Skeletal muscle tissue (tissue), 4 donors: Measurements from ENCODE around the gene NASP. TPM values are rescaled to one million over a fixed set of nuclear protein-coding genes. Genes with fewer than 3 reads are reported as not detected.

Experiments
- H3K27ac ChIP-seq: one replicate; pipeline ENCODE4 v1.7.0; 2013; ENCODE audit warnings: mild to moderate bottlenecking, low read depth, low read length, inconsistent platforms
- H3K27me3 ChIP-seq, 3 donors: one replicate each; pipeline ENCODE4 v1.7.0; 2013; ENCODE audit warnings: low read length in 3 of 3; ENCODE audit not compliant: control insufficient read depth in 3 of 3, insufficient read depth in 3 of 3
- H3K36me3 ChIP-seq, 3 donors: one replicate each; pipeline ENCODE4 v1.7.0; 2013; ENCODE audit warnings: low read length in 3 of 3; ENCODE audit not compliant: control insufficient read depth in 3 of 3, insufficient read depth in 3 of 3
- H3K4me1 ChIP-seq, 3 donors: one replicate each; pipeline ENCODE4 v1.7.0; 2013; ENCODE audit warnings: low read length in 3 of 3, mild to moderate bottlenecking in 3 of 3; ENCODE audit not compliant: control insufficient read depth in 3 of 3, insufficient read depth in 3 of 3
- H3K4me3 ChIP-seq, 3 donors: one replicate each; pipeline ENCODE4 v1.7.0; 2013; ENCODE audit warnings: low read length in 3 of 3
- H3K9ac ChIP-seq, 3 donors: one replicate each; pipeline ENCODE4 v1.7.0; 2013; ENCODE audit warnings: low read length in 3 of 3, mild to moderate bottlenecking in 3 of 3, moderate library complexity in 2 of 3, low read depth in 1 of 3
- H3K9me3 ChIP-seq, 3 donors: one replicate each; pipeline ENCODE4 v1.7.0; 2013; ENCODE audit warnings: low read length in 3 of 3; ENCODE audit not compliant: control insufficient read depth in 3 of 3
- total RNA-seq: library from RNA; depleted of rRNA; stranded (reverse); fragments of >200 nt; gene quantifications from one replicate; pipeline ENCODE4 v1.2.3, GENCODE V29; 2014
- donor health status: Osteomylitis.

NASP gene
- total RNA-seq, 1 donor from 2014 or later, result 36.5 TPM

DNA sequence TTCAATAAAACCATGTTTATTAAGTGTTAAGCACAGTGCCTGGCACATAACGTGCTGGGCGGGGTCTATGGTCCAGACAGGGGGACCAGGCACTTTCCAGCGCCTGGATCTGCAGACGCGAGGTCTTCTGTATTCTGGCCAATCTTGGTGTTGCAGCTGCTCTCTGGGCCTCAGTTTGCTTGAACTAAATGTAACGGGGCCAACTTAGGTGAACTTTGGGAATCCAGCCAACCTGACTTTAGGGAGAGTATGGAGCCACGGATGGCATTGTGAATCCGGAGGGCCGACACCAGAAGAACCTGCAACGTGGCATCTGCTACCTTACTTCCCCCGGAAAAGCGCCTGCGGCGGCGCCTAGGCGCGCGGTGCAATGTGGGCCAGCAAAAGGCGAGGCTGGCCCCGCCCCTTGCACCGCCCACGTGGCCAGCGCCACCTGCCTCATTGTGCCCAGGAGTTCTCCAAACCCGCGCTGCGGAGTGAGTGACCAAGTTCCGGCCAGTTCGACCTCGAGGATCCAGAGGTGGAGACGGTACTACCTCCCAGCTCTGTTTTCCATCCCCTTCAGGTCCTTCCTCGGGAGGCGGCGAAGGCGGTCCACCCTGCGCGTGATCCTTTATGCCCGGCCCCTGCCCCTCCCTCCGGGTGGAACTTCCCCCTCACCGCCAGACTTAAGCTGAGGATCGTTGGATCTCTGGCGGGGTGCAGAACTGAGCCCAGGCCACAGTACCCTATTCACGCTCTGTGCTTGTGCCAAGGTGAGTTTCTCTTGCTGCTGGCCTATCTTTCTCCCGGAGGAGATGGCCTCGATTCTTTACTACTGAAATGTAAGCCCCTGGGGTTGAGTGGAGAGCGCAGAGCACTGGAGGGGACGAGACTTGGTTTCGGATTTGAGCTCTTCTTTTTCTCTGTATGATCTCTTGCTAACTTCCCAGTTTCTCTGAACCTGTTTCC lies 33.2 kb upstream of the NASP start, which contains the start of gene AKR1A1:
Gene AKR1A1 (plus strand): TSS at position 426 of the 951 bp plus-strand sequence. CDS start 10,969 bp downstream, outside the sequence.
- H3K27ac ChIP-seq, result peak within 1 kb of the TSS; percentile 83
- H3K4me3 ChIP-seq, result peak within 1 kb of the TSS; percentile 86 to 97 (median 96)
- peak within 1 kb of the TSS; percentile 70 to 91 (median 90) for H3K9ac ChIP-seq
- H3K27me3 ChIP-seq, result no peaks in the 10 kb centered on the region
- H3K4me1 ChIP-seq, result peaks cover 15 to 22% (median 15%) of the 10 kb centered on the region in 3 donors
- peaks cover 1 to 7% (median 5%) of the 10 kb centered on the region in 3 donors for H3K36me3 ChIP-seq
- H3K9me3 ChIP-seq, result no peaks in the 10 kb centered on the region

DNA sequence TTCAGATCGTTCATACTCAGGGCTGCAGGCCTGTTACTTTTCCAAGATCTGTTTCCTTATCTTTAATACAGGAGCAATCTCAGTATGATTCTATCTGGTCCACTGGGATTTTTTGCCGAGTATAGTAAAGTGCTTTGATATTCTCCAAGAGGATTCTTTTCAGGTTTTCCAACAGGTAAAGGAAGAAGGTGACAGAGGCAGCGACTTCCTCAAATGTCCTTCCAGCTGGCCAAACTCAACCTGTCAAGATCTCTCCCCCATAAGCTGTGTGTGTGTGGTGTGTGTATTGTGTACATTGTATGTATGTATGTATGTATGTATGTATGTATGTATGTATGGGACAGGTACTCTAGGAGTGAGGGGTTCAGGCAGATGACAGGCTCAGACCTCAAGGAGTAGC lies 32.2 kb upstream of the NASP start:
- Histone ChIP-seq H3K9ac (peak overlapping the region; percentile 70 to 91 (median 90)), H3K4me1 (peaks cover 15 to 22% (median 15%) of the 10 kb centered on the region in 3 donors)

DNA sequence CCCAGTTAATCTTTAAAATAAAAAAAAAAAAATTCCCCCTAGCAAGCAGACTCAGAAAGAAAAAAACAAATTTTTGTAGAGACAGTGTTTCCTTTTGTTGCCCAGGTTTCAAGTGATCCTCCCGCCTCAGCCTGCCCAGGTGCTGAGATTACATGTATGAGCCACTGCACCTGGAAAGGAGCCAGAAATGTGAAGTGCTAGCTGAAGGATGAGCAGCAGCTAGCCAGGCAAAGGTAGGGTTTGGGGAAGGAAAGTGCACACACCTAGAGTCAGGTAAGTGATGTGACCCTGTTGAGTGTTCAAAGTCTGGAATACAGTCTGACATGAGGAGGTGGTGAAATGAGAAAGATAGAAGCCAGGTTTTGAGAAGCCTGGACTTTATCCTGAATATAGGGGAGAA lies 31.5 kb upstream of the NASP start:
- H3K4me1 ChIP-seq, result peaks cover 16 to 22% (median 18%) of the 10 kb centered on the region in 3 donors
- H3K27me3 ChIP-seq, result no peaks in the 10 kb centered on the region

More for the DNA sequence above, 32.2 kb upstream of the NASP start:
- peak overlapping the region; percentile 86 to 97 (median 96) for H3K4me3 ChIP-seq
- H3K27me3 ChIP-seq, result no peaks in the 10 kb centered on the region
- H3K27ac ChIP-seq, result no peak overlapping the region
- H3K36me3 ChIP-seq, result peaks cover 3 to 9% (median 5%) of the 10 kb centered on the region in 3 donors
- no peaks in the 10 kb centered on the region for H3K9me3 ChIP-seq

DNA sequence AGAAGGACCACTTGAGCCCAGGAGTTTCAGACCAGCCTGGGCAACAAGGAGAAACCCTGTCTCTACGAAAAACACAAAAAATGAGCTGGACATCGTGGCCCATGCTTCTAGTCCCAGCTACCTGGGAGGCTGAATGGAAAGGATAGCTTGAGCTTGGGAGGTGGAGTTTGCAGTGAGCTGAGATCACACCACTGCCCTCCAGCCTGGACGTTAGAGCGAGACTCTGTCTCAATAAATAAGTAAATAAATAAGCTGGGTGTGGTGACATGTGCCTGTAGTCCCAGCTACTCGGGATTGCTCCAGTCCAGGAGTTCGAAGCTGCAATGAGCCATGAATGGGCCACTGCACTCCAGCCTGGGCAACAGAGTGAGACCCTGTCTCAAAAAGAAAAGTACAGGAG lies 29.6 kb upstream of the NASP start:
- Histone ChIP-seq H3K36me3 (peaks cover 3 to 9% (median 5%) of the 10 kb centered on the region in 3 donors), H3K27ac (no peak overlapping the region), H3K9me3 (no peaks in the 10 kb centered on the region), H3K4me1 (peaks cover 18 to 22% (median 21%) of the 10 kb centered on the region in 3 donors), H3K27me3 (no peaks in the 10 kb centered on the region), H3K4me3 (no peak overlapping the region), H3K9ac (no peak overlapping the region)

More for the DNA sequence above, 31.5 kb upstream of the NASP start:
- no peak overlapping the region for H3K9ac ChIP-seq
- no peak overlapping the region for H3K4me3 ChIP-seq
- peaks cover 3 to 9% (median 5%) of the 10 kb centered on the region in 3 donors for H3K36me3 ChIP-seq
- no peaks in the 10 kb centered on the region for H3K9me3 ChIP-seq
- H3K27ac ChIP-seq, result no peak overlapping the region

DNA sequence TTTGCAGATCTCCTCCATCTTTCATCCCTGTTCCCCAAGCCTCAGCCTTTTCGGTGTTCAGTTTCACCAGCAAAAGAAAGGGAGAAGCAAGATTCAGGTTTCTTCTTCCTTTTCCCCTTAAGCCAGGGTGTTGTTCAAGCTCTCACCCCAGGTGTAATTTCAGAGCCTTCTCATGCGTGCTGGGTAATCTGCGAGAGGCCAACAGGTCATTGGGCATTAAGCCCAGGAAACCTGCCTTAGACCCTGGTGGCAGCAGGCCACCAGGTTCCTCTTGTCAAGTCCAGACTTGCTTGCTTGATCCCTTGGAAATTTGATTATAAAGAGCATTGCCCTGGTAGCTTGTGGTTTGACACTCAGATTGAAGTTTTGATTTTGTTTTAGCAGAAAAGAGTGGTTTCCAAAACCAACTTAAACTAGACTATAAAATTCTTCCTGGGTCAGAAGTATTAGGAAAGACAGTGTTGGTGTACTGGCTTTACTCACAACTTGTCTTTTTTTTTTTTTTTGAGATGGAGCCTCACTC lies 26.4 kb upstream of the NASP start:
- H3K27me3 ChIP-seq, result no peaks in the 10 kb centered on the region
- no peaks in the 10 kb centered on the region for H3K9me3 ChIP-seq
- no peak overlapping the region for H3K9ac ChIP-seq
- peaks cover 10 to 17% (median 11%) of the 10 kb centered on the region in 3 donors for H3K36me3 ChIP-seq
- H3K27ac ChIP-seq, result no peak overlapping the region
- H3K4me3 ChIP-seq, result no peak overlapping the region
- peaks cover under 1 to 6% (median 4%) of the 10 kb centered on the region in 3 donors for H3K4me1 ChIP-seq

DNA sequence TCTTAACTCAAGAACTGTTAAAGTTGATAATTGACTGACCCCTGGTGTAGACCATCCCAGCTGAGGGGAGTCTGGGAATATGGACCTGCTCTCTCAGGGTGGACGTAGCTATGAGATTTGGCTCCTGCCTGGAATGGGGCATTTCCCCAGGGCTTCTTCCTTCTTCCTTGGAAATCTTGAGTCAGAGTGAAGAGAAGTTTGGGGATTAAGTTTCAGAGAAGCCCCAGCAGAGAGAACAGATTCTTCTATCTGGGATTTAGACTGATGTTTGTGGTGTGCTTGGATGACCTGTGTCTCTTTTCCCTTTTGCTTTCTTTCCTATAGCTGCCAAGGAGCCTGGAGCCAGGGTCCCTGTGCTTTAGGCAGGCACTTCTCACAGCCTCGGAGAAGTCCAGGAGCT lies 20.0 kb upstream of the NASP start:
- Histone ChIP-seq H3K27me3 (no peaks in the 10 kb centered on the region), H3K9ac (no peak overlapping the region), H3K27ac (no peak overlapping the region), H3K36me3 (peaks cover 22 to 37% (median 28%) of the 10 kb centered on the region in 3 donors), H3K4me3 (no peak overlapping the region), H3K9me3 (no peaks in the 10 kb centered on the region), H3K4me1 (peaks cover 4 to 9% (median 5%) of the 10 kb centered on the region in 3 donors)

DNA sequence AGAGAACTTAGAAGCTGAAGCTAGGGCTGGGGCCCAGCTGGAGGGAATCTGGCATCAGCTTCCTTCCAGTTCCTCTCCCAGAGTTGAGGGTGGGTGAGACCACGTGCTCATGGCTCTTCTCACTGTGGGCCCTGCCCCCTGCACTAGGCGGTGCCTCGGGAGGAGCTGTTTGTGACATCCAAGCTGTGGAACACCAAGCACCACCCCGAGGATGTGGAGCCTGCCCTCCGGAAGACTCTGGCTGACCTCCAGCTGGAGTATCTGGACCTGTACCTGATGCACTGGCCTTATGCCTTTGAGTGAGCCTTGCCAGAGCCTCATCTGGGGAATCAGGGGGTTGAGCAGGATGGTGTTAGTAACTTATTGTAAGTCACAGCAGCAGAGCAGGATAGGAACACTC lies 17.1 kb upstream of the NASP start:
- peaks cover 27 to 44% (median 39%) of the 10 kb centered on the region in 3 donors for H3K36me3 ChIP-seq

DNA sequence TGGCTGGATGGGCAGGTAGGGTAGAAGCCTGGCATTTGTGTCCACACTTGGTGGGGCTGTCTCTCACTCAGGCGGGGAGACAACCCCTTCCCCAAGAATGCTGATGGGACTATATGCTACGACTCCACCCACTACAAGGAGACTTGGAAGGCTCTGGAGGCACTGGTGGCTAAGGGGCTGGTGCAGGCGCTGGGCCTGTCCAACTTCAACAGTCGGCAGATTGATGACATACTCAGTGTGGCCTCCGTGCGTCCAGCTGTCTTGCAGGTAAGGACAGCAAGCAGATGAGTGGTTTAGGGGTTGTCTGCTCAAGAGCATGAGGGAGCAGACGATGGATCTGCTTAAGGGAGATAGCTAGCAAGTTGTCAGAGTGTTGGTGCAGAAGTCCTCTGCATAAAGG lies 15.9 kb upstream of the NASP start:
- no peaks in the 10 kb centered on the region for H3K9me3 ChIP-seq
- H3K4me1 ChIP-seq, result peaks cover 4 to 9% (median 5%) of the 10 kb centered on the region in 3 donors
- no peaks in the 10 kb centered on the region for H3K27me3 ChIP-seq
- H3K27ac ChIP-seq, result no peak overlapping the region
- H3K9ac ChIP-seq, result no peak overlapping the region
- peaks cover 23 to 39% (median 36%) of the 10 kb centered on the region in 3 donors for H3K36me3 ChIP-seq
- no peak overlapping the region for H3K4me3 ChIP-seq

More for the DNA sequence above, 17.1 kb upstream of the NASP start:
- Histone ChIP-seq H3K4me3 (no peak overlapping the region), H3K27me3 (no peaks in the 10 kb centered on the region), H3K9ac (no peak overlapping the region), H3K9me3 (no peaks in the 10 kb centered on the region), H3K4me1 (peaks cover 4 to 9% (median 5%) of the 10 kb centered on the region in 3 donors), H3K27ac (no peak overlapping the region)

DNA sequence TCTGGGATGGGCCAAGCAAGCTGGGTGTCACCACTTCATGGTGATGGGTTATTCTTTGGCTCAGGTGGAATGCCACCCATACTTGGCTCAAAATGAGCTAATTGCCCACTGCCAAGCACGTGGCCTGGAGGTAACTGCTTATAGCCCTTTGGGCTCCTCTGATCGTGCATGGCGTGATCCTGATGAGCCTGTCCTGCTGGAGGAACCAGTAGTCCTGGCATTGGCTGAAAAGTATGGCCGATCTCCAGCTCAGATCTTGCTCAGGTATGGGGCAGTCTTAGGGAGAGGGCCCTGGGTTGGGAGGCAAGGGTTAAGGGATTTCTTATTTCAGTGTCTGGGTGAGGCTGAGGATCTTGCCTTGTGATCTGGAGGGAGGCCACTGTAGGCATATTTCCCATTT lies 15.4 kb upstream of the NASP start:
- no peak overlapping the region for H3K4me3 ChIP-seq
- H3K36me3 ChIP-seq, result peaks cover 23 to 39% (median 36%) of the 10 kb centered on the region in 3 donors
- no peaks in the 10 kb centered on the region for H3K27me3 ChIP-seq
- H3K9me3 ChIP-seq, result no peaks in the 10 kb centered on the region
- peaks cover 4 to 9% (median 5%) of the 10 kb centered on the region in 3 donors for H3K4me1 ChIP-seq
- H3K27ac ChIP-seq, result no peak overlapping the region
- H3K9ac ChIP-seq, result no peak overlapping the region
